ENCODE measurements around the gene PRR20A.
"Not testable (repeated sequence)": the region's sequence is repeated elsewhere in the genome, so short reads cannot be mapped to it uniquely, and the experiment has no call there.

The PRR20A gene

DNA sequence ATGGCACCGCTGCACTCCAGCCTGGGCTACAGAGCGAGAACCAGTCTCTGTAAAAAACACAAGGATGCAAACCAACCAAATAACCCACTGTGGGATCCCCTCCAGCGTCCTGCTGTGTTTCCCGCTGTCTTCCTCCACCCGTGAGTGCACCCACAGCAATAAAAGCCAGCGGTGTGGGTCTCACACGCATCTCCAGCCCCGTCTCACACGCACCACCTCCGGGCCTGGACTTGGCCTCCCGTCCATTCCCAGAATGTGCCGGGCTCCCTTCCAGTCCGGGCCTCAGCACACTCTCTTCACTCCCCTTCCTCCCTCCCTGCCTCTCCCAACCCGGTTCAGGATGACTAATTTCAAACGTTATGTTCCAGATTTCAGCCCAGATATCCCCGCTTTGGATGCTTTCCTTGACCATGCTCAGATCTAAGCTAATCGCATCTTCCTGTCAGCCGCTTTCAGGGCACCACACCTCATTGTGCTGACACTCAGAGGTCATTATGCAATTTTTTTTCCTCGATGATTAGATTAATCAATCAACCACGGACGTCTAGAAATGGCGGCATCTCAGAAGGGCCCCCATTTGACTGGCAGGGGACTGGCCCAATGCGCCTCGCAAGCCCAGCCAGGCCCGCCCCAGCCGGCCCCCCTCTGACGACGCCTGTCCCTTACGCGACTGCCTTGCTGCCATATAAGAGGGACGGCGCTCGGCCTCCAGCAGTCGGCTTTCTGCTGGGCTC lies at the start of gene PRR20A:
Gene PRR20A, plus strand, starts transcription at position 684 of the 734 bp plus-strand sequence. CDS start 387 bp downstream, outside the sequence.
- not testable (repeated sequence) for DNase-seq (ENCODE audit: extremely low read depth in 1 of 2, low read depth in 1 of 2)

- no peak for DNase-seq (ENCODE audit: extremely low read depth in 1 of 2, low read depth in 1 of 2)
These were observed 25.8 kb upstream of the PRR20A start for GRCh38 chr13:57114945-57115344.

DNA sequence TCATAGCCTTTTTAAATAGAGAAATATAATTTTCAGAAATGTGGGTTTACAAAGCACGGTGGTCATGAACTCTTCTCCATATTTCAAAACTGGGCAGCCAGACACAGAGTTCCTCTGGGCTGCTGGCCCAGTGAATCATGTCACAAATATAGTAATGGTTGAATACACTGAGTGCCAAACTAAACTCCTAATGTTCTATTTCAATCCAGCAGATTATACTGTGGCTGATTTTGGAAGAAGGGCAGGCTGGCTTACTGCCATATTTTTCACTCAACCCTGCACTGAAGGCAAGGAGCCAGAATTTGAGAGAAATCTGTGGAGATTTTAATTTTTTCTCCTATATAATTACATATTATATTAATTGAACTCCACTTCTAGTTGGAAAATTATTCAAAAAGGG lies 17.0 kb upstream of the PRR20A start:
- DNase-seq (ENCODE audit: extremely low read depth in 1 of 2, low read depth in 1 of 2): no peak

- DNase-seq (ENCODE audit: extremely low read depth in 1 of 2, low read depth in 1 of 2): no peak
These were observed 11.8 kb upstream of the PRR20A start for GRCh38 chr13:57128909-57129308.

- DNase-seq (ENCODE audit: extremely low read depth in 1 of 2, low read depth in 1 of 2): no peak
These were observed 4.6 kb upstream of the PRR20A start for GRCh38 chr13:57136093-57136492.

GRCh38 chr13:57137585-57137984 lies 3.1 kb upstream of the PRR20A start:
- no peak for DNase-seq (ENCODE audit: extremely low read depth in 1 of 2, low read depth in 1 of 2)

DNA sequence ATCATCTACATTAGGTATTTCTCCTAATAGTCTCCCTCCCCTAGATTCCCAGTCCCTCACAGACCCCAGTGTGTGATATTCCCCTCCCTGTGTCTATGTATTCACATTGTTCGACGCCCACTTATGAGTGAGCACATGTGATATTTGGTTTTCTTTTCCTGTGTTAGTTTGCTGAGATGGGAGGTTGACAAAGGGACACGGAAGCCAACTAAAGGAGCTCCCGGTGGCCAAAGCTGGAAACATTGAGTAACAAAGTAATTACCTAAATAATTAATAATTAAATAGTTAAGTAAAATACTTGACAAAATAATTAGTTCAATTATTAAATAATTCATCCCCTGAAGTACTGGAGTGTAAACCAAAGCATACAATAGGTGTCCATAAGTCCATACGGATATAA lies 1.7 kb upstream of the PRR20A start:
- no peak for DNase-seq (ENCODE audit: extremely low read depth in 1 of 2, low read depth in 1 of 2)

GRCh38 chr13:57139781-57140180 lies 937 bp upstream of the PRR20A start:
- not testable (repeated sequence) for DNase-seq (ENCODE audit: extremely low read depth in 1 of 2, low read depth in 1 of 2)

DNA sequence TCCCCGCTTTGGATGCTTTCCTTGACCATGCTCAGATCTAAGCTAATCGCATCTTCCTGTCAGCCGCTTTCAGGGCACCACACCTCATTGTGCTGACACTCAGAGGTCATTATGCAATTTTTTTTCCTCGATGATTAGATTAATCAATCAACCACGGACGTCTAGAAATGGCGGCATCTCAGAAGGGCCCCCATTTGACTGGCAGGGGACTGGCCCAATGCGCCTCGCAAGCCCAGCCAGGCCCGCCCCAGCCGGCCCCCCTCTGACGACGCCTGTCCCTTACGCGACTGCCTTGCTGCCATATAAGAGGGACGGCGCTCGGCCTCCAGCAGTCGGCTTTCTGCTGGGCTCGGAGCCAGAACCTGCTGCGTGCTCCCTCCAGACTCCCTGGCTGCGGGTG lies 6.5 kb downstream of the PRR20A start, which contains the start of gene PRR20B:
Gene PRR20B, plus strand, starts transcription at position 301 of the 400 bp plus-strand sequence. CDS start 387 bp downstream, outside the sequence.
- not testable (repeated sequence) for DNase-seq (ENCODE audit: extremely low read depth in 1 of 2, low read depth in 1 of 2)

- DNase-seq (ENCODE audit: extremely low read depth in 1 of 2, low read depth in 1 of 2): not testable (repeated sequence)
These were observed 7.4 kb downstream of the PRR20A start for GRCh38 chr13:57148106-57148505.

DNA sequence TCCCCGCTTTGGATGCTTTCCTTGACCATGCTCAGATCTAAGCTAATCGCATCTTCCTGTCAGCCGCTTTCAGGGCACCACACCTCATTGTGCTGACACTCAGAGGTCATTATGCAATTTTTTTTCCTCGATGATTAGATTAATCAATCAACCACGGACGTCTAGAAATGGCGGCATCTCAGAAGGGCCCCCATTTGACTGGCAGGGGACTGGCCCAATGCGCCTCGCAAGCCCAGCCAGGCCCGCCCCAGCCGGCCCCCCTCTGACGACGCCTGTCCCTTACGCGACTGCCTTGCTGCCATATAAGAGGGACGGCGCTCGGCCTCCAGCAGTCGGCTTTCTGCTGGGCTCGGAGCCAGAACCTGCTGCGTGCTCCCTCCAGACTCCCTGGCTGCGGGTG lies 13.0 kb downstream of the PRR20A start, which contains the start of gene PRR20C:
Gene PRR20C, plus strand, starts transcription at position 301 of the 400 bp plus-strand sequence. CDS start 387 bp downstream, outside the sequence.
- not testable (repeated sequence) for DNase-seq (ENCODE audit: extremely low read depth in 1 of 2, low read depth in 1 of 2)

DNA sequence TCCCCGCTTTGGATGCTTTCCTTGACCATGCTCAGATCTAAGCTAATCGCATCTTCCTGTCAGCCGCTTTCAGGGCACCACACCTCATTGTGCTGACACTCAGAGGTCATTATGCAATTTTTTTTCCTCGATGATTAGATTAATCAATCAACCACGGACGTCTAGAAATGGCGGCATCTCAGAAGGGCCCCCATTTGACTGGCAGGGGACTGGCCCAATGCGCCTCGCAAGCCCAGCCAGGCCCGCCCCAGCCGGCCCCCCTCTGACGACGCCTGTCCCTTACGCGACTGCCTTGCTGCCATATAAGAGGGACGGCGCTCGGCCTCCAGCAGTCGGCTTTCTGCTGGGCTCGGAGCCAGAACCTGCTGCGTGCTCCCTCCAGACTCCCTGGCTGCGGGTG lies 19.6 kb downstream of the PRR20A start, which contains the start of gene PRR20D:
Gene PRR20D, plus strand, starts transcription at position 301 of the 400 bp plus-strand sequence. CDS start 387 bp downstream, outside the sequence.
- DNase-seq (ENCODE audit: extremely low read depth in 1 of 2, low read depth in 1 of 2): not testable (repeated sequence)

DNA sequence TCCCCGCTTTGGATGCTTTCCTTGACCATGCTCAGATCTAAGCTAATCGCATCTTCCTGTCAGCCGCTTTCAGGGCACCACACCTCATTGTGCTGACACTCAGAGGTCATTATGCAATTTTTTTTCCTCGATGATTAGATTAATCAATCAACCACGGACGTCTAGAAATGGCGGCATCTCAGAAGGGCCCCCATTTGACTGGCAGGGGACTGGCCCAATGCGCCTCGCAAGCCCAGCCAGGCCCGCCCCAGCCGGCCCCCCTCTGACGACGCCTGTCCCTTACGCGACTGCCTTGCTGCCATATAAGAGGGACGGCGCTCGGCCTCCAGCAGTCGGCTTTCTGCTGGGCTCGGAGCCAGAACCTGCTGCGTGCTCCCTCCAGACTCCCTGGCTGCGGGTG lies 26.2 kb downstream of the PRR20A start, which contains the start of gene PRR20E:
Gene PRR20E, plus strand, starts transcription at position 301 of the 400 bp plus-strand sequence. CDS start 387 bp downstream, outside the sequence.
- DNase-seq (ENCODE audit: extremely low read depth in 1 of 2, low read depth in 1 of 2): not testable (repeated sequence)

DNA sequence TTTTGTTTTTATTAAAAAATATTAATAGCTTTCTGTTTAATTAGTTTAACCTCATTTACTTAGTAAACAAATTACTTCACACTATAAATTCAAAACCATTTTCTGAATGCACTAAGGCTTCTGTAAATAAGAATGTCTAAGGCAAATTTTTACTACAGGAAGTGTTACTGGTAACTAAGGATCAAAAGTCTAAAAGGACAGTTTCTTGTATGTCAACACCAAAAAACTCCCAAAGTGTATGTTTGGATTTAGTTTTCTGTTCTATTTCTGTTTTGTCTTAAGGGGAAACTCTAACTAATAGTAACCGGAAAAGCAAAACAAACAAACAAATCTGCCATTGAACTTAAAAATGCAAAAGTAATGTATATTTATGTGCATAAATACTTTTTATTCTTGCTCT lies 50.9 kb downstream of the PRR20A start:
- no peak for DNase-seq (ENCODE audit: extremely low read depth in 1 of 2, low read depth in 1 of 2)
